ENCODE data around the gene CLDN15. TPM values are rescaled to one million over a fixed set of nuclear protein-coding genes. Genes with fewer than 3 reads are reported as not detected.

Gene CLDN15
- total RNA-seq, 2 experiments from 2014 or later, result 14.2 to 15.8 TPM

DNA sequence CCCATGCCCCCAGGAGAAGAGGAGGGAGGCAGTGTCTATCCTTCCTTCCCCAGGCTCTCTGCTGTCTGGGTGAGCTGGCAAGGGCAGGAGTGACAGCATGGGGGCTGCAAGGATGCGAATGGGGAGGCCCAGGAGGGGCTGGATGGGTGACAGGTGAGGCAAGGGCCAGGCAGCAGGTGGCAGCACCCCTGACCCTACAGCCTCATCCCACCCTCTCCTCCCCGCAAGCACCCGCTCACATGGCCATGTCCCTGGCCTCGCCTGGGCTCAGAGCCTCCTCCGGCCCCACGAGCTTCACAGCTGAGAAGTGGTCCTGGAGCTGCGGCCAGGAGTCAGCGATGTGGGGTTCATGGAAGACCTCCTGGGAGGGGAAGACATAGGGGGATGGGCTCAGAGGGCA, 25.6 kb downstream of the CLDN15 start:
- H3K27ac Mint-ChIP-seq, result no peak overlapping the region
- DNase-seq (no peak), ATAC-seq (no peak)
- no peaks in the 10 kb centered on the region for H3K9me3 Mint-ChIP-seq
- intact Hi-C loops (cut with micrococcal nuclease), result no loop called here
- TF ChIP-seq CTCF (IDR thresholded peaks at IDR 0.05), result no peak
- ChIA-PET POLR2A (no interaction called here), CTCF (interaction anchor here (1.5 to 2.4 kb wide), 2 partner anchors 17 to 71 kb away, joined by 3 to 6 read pairs; no protein-coding TSS in a partner anchor)
- H3K36me3 Mint-ChIP-seq (ENCODE audit: low read depth), result peaks cover 3% of the 10 kb centered on the region
- peaks cover 9% of the 10 kb centered on the region for H3K4me1 Mint-ChIP-seq (ENCODE audit: low read depth)
- no peak overlapping the region for H3K4me3 Mint-ChIP-seq
- H3K27me3 Mint-ChIP-seq, result no peaks in the 10 kb centered on the region

DNA sequence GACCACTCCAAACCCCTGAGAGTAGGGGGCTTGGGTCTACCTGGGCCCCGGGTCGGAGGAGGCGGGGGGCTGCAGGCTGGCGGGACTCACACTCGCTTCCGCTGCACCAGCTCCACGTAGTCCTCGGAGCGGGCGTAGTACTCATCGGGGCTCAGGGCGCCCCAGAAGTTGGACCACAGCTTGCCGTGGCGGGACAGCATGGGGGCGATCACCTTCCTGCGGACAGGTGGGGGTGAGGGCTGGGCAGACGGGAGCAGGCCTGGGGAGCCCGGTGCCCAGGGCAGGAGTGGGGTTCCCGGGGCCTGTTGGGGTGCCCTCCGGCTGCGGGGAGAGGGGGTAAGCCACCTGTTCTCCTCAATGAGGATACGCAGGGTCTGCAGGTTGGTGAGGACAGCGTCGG, 26.1 kb downstream of the CLDN15 start:
- peaks cover 5% of the 10 kb centered on the region for H3K36me3 Mint-ChIP-seq (ENCODE audit: low read depth)
- no peak overlapping the region for H3K27ac Mint-ChIP-seq
- no peaks in the 10 kb centered on the region for H3K9me3 Mint-ChIP-seq
- no peak for TF ChIP-seq CTCF (IDR thresholded peaks at IDR 0.05)
- no peak overlapping the region for H3K4me3 Mint-ChIP-seq
- DNase-seq (no peak), ATAC-seq (no peak)
- no peaks in the 10 kb centered on the region for H3K27me3 Mint-ChIP-seq
- H3K4me1 Mint-ChIP-seq (ENCODE audit: low read depth), result peaks cover 5% of the 10 kb centered on the region
- ChIA-PET POLR2A (no interaction called here), CTCF (interaction anchor here (1.5 to 2.4 kb wide), 2 partner anchors 17 to 71 kb away, joined by 3 to 6 read pairs; no protein-coding TSS in a partner anchor)
- intact Hi-C loops (cut with micrococcal nuclease), result no loop called here

DNA sequence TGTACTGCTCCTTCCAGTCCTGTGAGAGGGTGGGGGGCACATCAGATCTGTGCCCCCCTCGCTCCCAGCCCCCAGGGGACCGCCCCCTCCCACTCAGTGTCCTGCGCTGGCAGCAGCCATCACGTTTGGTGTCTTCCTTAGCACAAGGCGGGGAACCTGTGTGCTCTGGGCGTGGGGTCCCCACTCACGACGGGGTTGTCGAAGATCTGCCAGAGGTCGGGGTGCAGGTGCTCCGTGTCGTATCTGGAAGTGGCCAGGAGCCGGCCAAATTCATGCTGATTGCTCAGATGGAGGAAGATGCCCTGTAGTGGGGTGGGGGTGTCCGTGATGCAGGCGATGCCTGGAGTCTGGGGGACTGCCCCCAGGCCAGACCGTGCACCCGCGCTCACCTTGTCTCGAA, 27.5 kb downstream of the CLDN15 start:
- Mint-ChIP-seq H3K36me3 (ENCODE audit: low read depth) (peaks cover 5% of the 10 kb centered on the region), H3K9me3 (no peaks in the 10 kb centered on the region), H3K4me3 (no peak overlapping the region), H3K27me3 (no peaks in the 10 kb centered on the region), H3K27ac (no peak overlapping the region), H3K4me1 (ENCODE audit: low read depth) (no peaks in the 10 kb centered on the region)
- POLR2A ChIA-PET, result no interaction called here
- CTCF ChIA-PET, result interaction anchor here (2.4 kb wide), 1 partner anchor 73 kb away, joined by 6 read pairs; no protein-coding TSS in a partner anchor
- no peak for ATAC-seq
- intact Hi-C loops (cut with micrococcal nuclease), result no loop called here
- TF ChIP-seq CTCF (IDR thresholded peaks at IDR 0.05), result no peak
- DNase-seq, result no peak

- H3K27me3 Mint-ChIP-seq, result peaks cover 4% of the 10 kb centered on the region
- ChIA-PET POLR2A (interaction anchor here (0.7 to 0.8 kb wide), 2 partner anchors 9 to 576 kb away, joined by 3 read pairs; partner anchors contain the start of genes PLOD3 and ZNHIT1), CTCF (no interaction called here)
- DNase-seq (no peak), ATAC-seq (no peak)
- no peak for TF ChIP-seq CTCF (IDR thresholded peaks at IDR 0.05)
- H3K4me1 Mint-ChIP-seq (ENCODE audit: low read depth), result no peaks in the 10 kb centered on the region
- H3K27ac Mint-ChIP-seq, result no peak overlapping the region
- H3K36me3 Mint-ChIP-seq (ENCODE audit: low read depth), result peaks cover 5% of the 10 kb centered on the region
- intact Hi-C loops (cut with micrococcal nuclease), result no loop called here
- H3K9me3 Mint-ChIP-seq, result no peaks in the 10 kb centered on the region
- no peak overlapping the region for H3K4me3 Mint-ChIP-seq
Measured at GRCh38 chr7:101208794-101209193, 28.8 kb downstream of the CLDN15 start.

DNA sequence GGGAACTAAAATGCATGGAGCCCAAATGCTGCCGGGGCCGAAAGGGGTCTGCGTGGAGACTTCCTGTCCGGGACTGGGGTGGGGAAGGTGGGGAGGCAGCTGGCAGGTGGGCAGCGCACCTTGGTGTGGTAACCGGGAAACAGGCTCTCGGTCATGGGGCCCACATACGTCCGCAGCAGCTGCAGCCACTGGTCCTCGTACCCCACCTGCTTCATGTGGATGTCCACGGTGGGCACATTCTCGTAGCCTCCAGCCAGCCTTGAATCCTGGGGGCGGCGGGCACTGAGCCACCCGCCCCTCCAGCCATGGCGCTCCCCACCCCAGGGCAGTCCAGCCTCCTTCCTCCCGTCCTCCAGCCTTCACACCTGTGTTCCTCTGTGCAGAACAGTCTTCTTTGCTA, 30.1 kb downstream of the CLDN15 start:
- Mint-ChIP-seq H3K9me3 (no peaks in the 10 kb centered on the region), H3K4me3 (no peak overlapping the region), H3K36me3 (ENCODE audit: low read depth) (peaks cover 5% of the 10 kb centered on the region), H3K27ac (no peak overlapping the region), H3K27me3 (peaks cover 10% of the 10 kb centered on the region), H3K4me1 (ENCODE audit: low read depth) (no peaks in the 10 kb centered on the region)
- DNase-seq (no peak), ATAC-seq (no peak)
- CTCF ChIA-PET, result no interaction called here
- intact Hi-C loops (cut with micrococcal nuclease), result no loop called here
- POLR2A ChIA-PET, result interaction anchor here (1.8 kb wide), 1 partner anchor 10 kb away, joined by 4 read pairs; the partner anchor contains the start of genes PLOD3 and ZNHIT1
- TF ChIP-seq CTCF (IDR thresholded peaks at IDR 0.05), result no peak
